Measurements from ENCODE around the gene MAP4K4. TPM values are rescaled to one million over a fixed set of nuclear protein-coding genes. Genes with fewer than 3 reads are reported as not detected.

The MAP4K4 gene
- 183 and 255 TPM in 2 replicates for total RNA-seq

DNA sequence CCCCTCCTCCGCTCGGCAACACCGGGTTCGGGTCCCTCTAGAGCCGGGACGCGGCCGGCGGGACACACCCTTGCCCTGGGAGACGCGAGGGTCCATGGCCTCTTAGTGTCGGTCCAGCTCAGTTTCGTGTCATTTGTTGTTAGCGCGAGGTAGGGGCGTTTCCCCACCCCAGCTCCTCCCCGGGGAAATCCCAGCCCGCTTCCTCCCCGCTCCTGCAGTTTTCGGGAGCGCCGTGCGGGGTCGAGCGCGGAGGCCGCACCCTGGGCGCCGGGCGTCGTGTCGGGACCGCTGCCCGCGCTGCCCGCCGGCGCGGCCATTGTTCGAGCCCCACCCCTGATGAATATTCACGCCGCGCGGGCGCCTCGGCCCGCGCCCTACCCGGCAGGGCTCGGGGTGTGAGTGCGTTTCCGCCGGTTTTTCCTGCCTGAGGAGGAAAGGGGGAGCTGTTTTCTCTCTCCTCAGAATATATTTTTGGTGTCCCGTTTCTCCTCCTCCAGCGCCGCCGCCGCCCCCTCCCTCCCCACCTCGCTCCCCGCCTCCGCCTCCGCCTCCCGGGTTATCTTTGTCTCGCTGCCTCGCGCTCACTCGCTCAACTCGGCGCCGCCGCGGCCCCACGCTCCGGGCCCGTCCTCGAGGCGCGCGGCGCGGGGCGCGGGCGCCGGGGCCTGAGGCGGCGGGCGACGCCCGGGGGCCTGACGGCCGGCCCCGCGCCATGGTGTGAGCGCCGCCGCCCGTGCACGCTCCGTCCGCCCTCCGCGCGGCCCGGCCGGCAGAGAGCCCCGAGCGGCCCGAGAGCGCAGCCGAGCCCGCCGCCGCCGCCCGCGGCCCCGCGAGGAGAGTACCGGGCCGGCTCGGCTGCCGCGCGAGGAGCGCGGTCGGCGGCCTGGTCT is at the start of gene MAP4K4:
TSS of gene MAP4K4 (plus strand) at position 584 of the 890 bp plus-strand sequence. CDS start 374 bp downstream, outside the sequence.

Other genes starting within 250 kb of the MAP4K4 start
- gene RFX8, start 222.6 kb upstream of the MAP4K4 start, total RNA-seq: 9.0 and 14.4 TPM in 2 replicates